Ishikawa (cell line): ENCODE results near the gene ZBTB7C.

Experiments used
- CEBPB ChIP-seq: IDR thresholded peaks from 2 replicates; pipeline ENCODE4 v1.6.1; 2012
- CREB1 ChIP-seq: IDR thresholded peaks from 2 replicates; pipeline ENCODE4 v1.6.1; 2012; ENCODE audit warnings: low read depth
- EGR1 ChIP-seq: IDR thresholded peaks from 2 replicates; pipeline ENCODE4 v1.6.1; 2012
- EP300 ChIP-seq: IDR thresholded peaks from 2 replicates; pipeline ENCODE4 v1.6.1; 2012; ENCODE audit warnings: borderline replicate concordance
- FOXM1 ChIP-seq: IDR thresholded peaks from 2 replicates; pipeline ENCODE4 v1.6.1; 2012; ENCODE audit warnings: low read depth, borderline replicate concordance
- NFIC ChIP-seq: IDR thresholded peaks from 2 replicates; pipeline ENCODE4 v1.6.1; 2012
- RAD21 ChIP-seq: IDR thresholded peaks from 2 replicates; pipeline ENCODE4 v1.6.1; 2012; ENCODE audit warnings: low read depth
- REST ChIP-seq: IDR thresholded peaks from 2 replicates; pipeline ENCODE4 v1.6.1; 2012; ENCODE audit warnings: low read depth, mild to moderate bottlenecking
- TAF1 ChIP-seq: IDR thresholded peaks from 2 replicates; pipeline ENCODE4 v1.6.1; 2012; ENCODE audit warnings: low read depth, mild to moderate bottlenecking
- TCF12 ChIP-seq: IDR thresholded peaks from 2 replicates; pipeline ENCODE4 v1.6.1; 2012; ENCODE audit warnings: low read depth
- TEAD4 ChIP-seq: IDR thresholded peaks from 2 replicates; pipeline ENCODE4 v1.6.1; 2012
- YY1 ChIP-seq: IDR thresholded peaks from 2 replicates; pipeline ENCODE4 v1.6.1; 2012; ENCODE audit warnings: low read depth
- ZBTB7A ChIP-seq: IDR thresholded peaks from 2 replicates; pipeline ENCODE4 v1.6.1; 2012; ENCODE audit warnings: low read depth
- TF ChIP-seq, protein P1 (sequence below): IDR thresholded peaks from 2 replicates; pipeline ENCODE4 v1.6.1; 2012
- TF ChIP-seq, protein P2 (sequence below): IDR thresholded peaks from 2 replicates; pipeline ENCODE4 v1.6.1; 2012

ZBTB7C gene

GRCh38 chr18:48138210-48138609 lies 271.0 kb downstream of the ZBTB7C start:
- no peak for TF ChIP-seq CEBPB
- 0 out of 2 replicates have a peak, but pooled peaks have one; percentile 14 for TF ChIP-seq ZBTB7A

DNA sequence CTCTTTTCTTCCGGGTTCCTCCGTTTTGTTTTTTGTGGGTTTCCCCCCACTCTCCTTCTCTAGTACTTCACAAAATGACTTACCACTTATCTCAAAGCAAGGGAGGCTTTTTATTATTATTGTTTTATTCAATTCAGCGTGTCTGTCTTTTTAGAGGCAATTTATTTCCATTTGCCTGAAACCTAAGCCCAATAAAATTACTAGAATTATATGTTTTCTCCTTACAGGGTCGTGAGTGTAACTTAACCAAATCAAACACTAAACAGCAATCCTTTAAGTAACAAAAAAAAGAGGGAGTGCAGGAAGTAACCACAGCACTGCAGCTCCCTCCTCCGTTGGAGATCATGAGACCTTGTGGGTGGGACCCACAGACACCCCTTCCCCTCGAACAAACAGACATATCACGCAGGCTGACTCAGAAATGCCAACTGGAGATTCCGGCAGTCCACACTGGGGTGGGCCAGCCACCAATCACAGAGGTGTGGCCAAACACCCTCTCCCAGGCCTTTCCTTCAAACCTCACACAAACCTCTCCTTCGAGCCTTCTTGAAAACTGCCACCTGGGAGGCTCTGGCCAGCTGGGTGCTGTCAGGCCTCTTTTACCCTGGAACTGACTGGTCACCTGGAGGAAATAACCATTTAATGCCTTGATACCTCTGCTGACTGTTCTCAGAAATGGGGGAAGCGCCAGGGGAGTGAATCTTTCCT lies 271.7 kb downstream of the ZBTB7C start:
- TF ChIP-seq REST (no peak), RAD21 (no peak), FOXM1 (no peak), EGR1 (no peak), YY1 (no peak), CREB1 (no peak), TAF1 (no peak; the same call in 1 of the 2 replicates)
- TF ChIP-seq, protein P1, sequence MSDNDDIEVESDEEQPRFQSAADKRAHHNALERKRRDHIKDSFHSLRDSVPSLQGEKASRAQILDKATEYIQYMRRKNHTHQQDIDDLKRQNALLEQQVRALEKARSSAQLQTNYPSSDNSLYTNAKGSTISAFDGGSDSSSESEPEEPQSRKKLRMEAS = 0 out of 2 replicates have a peak, but pooled peaks have one; percentile 15

GRCh38 chr18:48136827-48137373 lies 272.3 kb downstream of the ZBTB7C start:
- TF ChIP-seq REST (no peak), TCF12 (no peak), NFIC (peak; percentile 39), CREB1 (no peak)
- TF ChIP-seq, protein P1 = no peak
- TF ChIP-seq, protein P2, sequence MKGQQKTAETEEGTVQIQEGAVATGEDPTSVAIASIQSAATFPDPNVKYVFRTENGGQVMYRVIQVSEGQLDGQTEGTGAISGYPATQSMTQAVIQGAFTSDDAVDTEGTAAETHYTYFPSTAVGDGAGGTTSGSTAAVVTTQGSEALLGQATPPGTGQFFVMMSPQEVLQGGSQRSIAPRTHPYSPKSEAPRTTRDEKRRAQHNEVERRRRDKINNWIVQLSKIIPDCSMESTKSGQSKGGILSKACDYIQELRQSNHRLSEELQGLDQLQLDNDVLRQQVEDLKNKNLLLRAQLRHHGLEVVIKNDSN = no peak

GRCh38 chr18:48136051-48136826 lies 272.9 kb downstream of the ZBTB7C start:
- no peak for TF ChIP-seq REST
- TF ChIP-seq NFIC = peak; percentile 76
- TF ChIP-seq RAD21 = no peak
- no peak for TF ChIP-seq TEAD4
- TF ChIP-seq CREB1 = no peak
- no peak for TF ChIP-seq YY1
- TF ChIP-seq CEBPB = no peak
- TF ChIP-seq FOXM1 = no peak
- TF ChIP-seq TCF12 = no peak
- TF ChIP-seq ZBTB7A = peak; percentile 50; the same call in 1 of the 2 replicates
- TF ChIP-seq, protein P2 = no peak
- no peak for TF ChIP-seq EGR1
- TF ChIP-seq, protein P1 = 0 out of 2 replicates have a peak, but pooled peaks have one; percentile 19
- TF ChIP-seq EP300 = no peak
